Peyer's patch (tissue), 4 donors: ENCODE measurements around the gene LRRC42.

ENCODE experiments used
- POLR2A ChIP-seq, 2 donors: fragments of 450-650 bp; IDR thresholded peaks; one replicate each; pipeline ENCODE4 v1.5.1; 2017; ENCODE audit warnings: antibody characterized with exemption in 2 of 2, mild to moderate bottlenecking in 2 of 2, moderate library complexity in 2 of 2
- TF ChIP-seq, protein P1 (sequence below), 6 experiments: fragments of 450-650 bp in 4 of 6; fragments of 200-600 bp in 2 of 6; sonication (generic) in 1 of 6; IDR thresholded peaks; one replicate each; pipeline ENCODE4 v1.5.1; 2017 to 2019; ENCODE audit warnings: antibody characterized with exemption in 6 of 6, mild to moderate bottlenecking in 3 of 6, moderate library complexity in 1 of 6

DNA sequence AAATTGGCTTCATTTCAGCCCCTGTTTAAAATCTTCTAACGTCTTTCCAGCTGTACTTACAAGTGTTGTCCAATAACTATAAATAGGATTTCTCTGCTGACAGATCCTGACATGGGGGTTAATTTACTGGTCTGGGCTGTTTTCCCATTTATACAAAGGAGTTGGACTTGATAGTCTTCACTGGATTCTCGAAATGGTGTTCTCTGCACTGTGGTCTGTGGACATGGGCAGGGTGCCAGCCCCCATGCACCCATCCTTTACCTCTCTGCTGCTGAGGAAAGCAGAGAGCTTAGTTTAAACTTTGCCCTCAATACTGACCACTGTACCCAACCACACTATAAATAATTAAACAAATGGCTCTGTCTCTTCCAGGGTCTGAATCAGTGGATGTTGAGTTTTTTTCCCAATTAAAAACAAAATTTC is 46.9 kb upstream of the LRRC42 start:
- TF ChIP-seq, protein P1, sequence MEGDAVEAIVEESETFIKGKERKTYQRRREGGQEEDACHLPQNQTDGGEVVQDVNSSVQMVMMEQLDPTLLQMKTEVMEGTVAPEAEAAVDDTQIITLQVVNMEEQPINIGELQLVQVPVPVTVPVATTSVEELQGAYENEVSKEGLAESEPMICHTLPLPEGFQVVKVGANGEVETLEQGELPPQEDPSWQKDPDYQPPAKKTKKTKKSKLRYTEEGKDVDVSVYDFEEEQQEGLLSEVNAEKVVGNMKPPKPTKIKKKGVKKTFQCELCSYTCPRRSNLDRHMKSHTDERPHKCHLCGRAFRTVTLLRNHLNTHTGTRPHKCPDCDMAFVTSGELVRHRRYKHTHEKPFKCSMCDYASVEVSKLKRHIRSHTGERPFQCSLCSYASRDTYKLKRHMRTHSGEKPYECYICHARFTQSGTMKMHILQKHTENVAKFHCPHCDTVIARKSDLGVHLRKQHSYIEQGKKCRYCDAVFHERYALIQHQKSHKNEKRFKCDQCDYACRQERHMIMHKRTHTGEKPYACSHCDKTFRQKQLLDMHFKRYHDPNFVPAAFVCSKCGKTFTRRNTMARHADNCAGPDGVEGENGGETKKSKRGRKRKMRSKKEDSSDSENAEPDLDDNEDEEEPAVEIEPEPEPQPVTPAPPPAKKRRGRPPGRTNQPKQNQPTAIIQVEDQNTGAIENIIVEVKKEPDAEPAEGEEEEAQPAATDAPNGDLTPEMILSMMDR (IDR thresholded peaks at IDR 0.05): no peak
- no peak for TF ChIP-seq POLR2A (IDR thresholded peaks at IDR 0.05)
